ENCODE data around the gene TMEM92. TPM values are rescaled to one million over a fixed set of nuclear protein-coding genes. Genes with fewer than 3 reads are reported as not detected.
A peak's percentile ranks its signal among the peaks of the same experiment; 100 is the strongest.
"Not testable (repeated sequence)": the region's sequence is repeated elsewhere in the genome, so short reads cannot be mapped to it uniquely, and the experiment has no call there.

Gene TMEM92
- total RNA-seq, 1 experiment from 2014 or later, result 6.7 TPM

DNA sequence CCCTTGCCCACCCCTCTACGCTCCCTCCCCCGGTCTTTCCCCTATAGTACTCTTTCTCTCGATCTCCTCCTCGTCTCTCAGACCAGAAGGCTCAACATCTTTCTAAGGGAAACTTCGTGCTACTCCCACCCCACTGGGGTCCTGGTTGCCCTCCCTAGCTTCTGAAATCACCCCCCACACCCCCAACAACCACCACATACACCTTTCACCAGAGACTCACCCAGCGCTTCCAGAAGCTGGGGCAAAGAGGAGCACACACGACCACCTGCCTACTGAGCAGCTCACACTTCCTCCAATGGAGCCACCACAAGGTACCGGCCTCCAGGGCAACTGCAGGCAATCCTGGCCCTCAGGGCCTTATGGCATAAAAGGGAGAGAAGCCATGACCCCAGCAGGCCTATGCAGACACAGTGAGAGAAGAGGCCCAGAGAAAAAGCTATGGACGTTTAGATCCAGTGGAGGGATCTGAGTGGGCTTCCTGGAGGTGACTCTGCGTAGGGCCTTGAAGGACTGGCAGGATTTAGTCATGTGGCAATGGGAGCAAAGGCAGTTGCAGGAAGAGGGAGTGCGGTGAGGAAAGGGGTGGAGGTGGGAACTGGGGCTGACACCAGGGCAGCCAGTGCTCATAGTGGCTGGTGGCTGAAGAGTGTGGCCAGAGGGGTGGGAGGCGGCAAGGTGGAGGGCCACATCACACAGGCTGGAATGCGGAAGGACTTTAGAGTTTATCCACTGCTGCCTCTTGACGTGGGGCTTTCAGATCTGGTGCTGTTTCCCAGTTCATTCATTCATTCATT, 12.1 kb upstream of the TMEM92 start:
- DNase-seq (ENCODE audit: low read depth), result peak; percentile 39

- DNase-seq (ENCODE audit: low read depth), result no peak
These were observed 10.7 kb upstream of the TMEM92 start for GRCh38 chr17:50263331-50264262.

DNA sequence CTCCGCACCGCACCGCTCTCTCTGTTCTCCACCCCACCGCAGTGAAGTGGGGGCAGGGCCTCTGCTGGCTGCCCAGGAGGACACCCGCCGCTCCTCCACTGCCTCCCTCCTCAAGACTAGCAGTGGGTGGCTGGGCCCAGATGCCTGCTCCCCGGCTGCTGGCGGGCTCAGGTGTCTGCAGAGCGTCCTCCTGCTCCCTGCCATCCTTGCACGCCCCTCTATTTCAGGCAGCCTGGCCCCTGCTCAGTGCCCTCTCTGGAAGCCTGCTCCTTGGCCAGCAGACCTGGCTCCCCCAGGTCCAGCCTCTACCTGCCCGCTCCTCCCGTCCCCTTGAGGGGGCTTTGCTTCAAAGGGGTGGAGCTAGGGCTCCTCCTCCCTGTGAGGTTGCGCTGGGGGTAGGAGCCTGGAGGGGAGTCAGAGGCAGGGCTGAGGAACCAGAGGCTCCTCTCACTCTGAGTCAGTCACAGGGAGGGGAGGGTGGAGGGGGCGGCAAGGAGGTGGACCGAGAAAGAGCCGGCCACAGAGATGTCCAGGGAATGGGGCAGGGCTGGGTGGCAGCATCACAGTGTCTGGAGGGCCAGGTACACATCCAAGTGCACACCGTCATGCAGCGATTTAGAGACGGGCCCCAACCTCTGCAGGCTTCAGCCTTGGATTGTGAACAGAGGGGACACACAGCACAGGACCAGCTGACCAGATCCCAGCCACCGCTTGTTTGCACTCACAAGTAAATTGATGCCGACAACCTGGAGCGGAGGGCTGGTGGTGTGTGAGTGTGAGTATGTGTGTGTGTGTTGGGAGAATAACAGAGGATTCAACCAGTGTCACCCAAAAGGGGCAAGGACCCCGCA, 9.8 kb upstream of the TMEM92 start:
- DNase-seq (ENCODE audit: low read depth), result peak; percentile 51

- DNase-seq (ENCODE audit: low read depth), result no peak
These were observed 9.1 kb upstream of the TMEM92 start for GRCh38 chr17:50265212-50265611.

GRCh38 chr17:50265690-50266315, 8.5 kb upstream of the TMEM92 start:
- peak; percentile 57 for DNase-seq (ENCODE audit: low read depth)

GRCh38 chr17:50266384-50267073, 7.7 kb upstream of the TMEM92 start:
- peak; percentile 94 for DNase-seq (ENCODE audit: low read depth)

DNA sequence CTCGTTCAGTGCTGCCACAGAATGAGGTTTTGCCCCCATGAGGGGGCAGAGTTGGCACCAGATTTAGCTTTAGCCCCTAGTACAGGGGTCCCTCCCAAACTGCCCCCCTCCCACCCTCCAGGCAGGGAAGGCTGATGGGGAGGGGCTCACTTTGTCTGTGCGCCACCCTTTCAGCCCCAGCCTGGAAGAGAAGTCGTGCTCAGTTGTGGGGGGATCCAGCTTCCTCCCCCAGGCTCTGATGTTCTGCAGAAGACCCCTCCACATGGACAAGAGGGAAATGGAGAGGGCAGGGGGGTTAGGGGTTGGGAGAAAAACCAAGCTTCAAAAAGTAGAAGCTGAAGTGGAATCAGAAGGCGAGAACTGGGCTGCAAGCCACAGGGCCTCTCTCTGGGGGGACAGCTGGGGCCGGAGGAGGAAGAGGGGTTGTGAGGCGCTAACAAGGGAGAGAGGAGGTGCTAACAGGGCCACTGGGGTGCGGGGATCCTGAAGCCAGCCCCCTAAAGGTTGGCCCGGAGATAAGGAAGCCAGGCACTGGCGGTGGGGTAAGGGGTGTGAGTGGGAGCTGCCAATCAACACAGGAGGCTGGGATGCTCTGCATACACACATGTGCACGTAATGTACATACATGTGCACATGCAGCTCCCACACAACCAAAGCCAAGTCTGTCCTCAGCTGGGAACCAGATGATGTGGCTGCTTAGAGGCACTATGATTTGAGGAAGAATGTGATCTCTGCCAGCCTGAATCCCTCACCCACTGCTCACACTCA, 7.0 kb upstream of the TMEM92 start:
- peak; percentile 41 for DNase-seq (ENCODE audit: low read depth)

- no peak for DNase-seq (ENCODE audit: low read depth)
These were observed 6.2 kb upstream of the TMEM92 start for GRCh38 chr17:50268026-50268425.

GRCh38 chr17:50268743-50269275, 5.5 kb upstream of the TMEM92 start:
- no peak for DNase-seq (ENCODE audit: low read depth)

GRCh38 chr17:50269477-50270434, 4.5 kb upstream of the TMEM92 start:
- DNase-seq (ENCODE audit: low read depth), result peak; percentile 79

- peak; percentile 84 for DNase-seq (ENCODE audit: low read depth)
These were observed 3.6 kb upstream of the TMEM92 start for GRCh38 chr17:50270435-50271362.

DNA sequence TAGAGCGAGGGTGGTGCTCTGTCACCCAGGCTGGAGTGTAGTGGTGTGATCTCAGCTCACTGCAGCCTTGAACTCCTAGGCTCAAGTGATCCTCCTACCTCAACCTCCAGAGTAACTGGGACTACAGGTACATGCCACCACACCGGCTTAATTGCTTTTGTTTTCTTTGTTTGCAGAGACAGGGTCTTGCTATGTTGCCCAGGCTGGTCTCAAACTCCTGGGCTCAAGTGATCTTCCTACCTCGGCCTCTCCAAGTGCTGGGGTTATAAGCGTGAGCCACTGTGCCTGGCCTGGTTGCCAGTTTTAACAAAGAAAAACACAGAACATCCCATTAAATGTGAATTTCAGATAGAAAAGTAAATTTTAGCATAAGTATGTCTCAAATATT, 2.9 kb upstream of the TMEM92 start:
- DNase-seq (ENCODE audit: low read depth), result not testable (repeated sequence)

GRCh38 chr17:50272246-50272645, 2.0 kb upstream of the TMEM92 start:
- DNase-seq (ENCODE audit: low read depth), result no peak

DNA sequence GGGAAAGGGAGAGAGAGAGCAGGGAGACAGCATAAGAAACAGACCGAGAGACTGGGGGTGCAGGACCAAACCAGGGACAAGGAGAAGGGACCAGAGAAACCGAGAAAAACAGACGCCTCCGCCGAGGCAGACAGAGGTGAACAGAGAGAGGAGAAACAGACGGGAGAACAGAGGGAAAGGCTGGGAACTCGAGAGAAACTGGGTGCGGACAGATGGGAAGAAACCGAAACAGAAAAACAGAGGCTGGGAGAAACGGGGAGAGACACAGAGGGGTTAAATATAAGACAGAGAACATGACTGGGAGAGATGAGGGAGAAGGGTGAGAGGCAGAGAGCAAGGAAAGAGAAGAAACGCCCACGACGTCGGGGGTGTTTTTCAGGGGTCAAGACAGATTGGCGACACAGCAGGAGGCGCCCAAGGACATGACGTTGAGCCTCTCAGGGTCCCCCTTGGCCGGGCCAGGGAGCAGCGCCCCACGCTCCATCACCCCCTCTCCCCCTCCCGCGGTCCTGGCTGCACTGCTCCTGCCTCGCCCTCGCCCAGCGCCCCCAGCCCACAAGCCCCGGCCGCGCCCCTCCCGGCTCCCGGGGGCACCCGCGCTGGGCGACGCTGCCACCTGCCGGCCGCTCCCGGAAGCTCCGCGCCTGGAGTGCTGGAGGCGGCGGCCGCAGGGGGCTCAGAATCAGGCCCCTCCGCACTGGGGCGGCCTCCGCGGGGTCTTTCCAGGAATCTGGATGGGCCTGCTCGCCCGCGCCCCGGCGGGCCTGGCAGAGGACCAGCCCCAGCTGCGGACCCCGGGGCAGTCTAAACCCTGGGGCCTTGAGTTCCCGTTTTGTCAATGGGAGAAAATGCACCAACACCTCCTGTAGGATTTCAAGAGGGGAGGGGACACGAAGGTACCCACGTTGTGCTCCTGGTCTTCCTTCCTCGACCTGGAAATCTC, 1.3 kb upstream of the TMEM92 start:
- DNase-seq (ENCODE audit: low read depth), result peak; percentile 64

DNA sequence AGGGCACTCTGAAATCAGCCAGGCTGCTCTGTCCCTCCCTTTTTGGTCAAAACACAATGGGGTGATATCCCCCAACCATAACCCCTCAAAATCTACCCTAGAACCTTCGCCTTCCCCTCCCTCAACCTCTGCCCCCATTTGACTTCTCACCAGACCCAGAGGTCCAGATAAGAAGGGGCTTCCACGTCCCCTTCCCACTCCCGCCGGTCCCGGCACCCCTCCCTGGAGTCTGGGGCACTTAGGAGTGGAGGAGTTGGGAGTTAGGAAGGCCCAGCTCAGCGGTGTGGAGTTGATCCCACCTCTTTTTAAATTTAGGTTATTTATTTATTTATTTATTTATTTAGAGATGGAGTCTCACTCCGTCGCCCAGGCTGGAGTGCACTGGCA, 619 bp upstream of the TMEM92 start:
- DNase-seq (ENCODE audit: low read depth), result no peak

DNA sequence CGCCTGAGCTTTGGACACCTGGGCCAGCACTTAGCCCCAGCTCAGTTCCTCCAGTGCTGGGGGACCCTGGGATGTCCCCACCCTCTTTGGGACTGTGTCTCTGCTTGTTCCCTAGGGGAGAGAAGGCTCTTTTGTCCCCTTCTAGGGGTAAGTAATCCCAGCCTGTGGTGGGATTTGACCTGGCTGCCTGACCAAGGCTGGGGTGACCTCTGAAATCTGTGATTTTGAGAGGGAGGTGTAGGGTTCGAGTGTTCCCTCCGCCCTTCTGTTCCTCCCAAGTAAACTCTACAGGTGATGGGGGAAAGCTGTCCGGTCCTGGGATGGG, 593 bp downstream of the TMEM92 start:
- no peak for DNase-seq (ENCODE audit: low read depth)
